IPS-18c (cell line): ENCODE results near the gene LIPA.
"Not testable (repeated sequence)": the region's sequence is repeated elsewhere in the genome, so short reads cannot be mapped to it uniquely, and the experiment has no call there.

Source experiments
- H3K4me3 ChIP-seq: 2 replicates; pipeline ENCODE4 v1.7.0; 2013; ENCODE audit warnings: low read depth, mild to moderate bottlenecking, low read length, moderate library complexity; ENCODE audit not compliant: insufficient read depth
- H3K9me3 ChIP-seq: one replicate; pipeline ENCODE4 v1.6.1; 2013; ENCODE audit warnings: mild to moderate bottlenecking, low read length, moderate library complexity; ENCODE audit not compliant: control insufficient read depth, insufficient read depth

LIPA gene

DNA sequence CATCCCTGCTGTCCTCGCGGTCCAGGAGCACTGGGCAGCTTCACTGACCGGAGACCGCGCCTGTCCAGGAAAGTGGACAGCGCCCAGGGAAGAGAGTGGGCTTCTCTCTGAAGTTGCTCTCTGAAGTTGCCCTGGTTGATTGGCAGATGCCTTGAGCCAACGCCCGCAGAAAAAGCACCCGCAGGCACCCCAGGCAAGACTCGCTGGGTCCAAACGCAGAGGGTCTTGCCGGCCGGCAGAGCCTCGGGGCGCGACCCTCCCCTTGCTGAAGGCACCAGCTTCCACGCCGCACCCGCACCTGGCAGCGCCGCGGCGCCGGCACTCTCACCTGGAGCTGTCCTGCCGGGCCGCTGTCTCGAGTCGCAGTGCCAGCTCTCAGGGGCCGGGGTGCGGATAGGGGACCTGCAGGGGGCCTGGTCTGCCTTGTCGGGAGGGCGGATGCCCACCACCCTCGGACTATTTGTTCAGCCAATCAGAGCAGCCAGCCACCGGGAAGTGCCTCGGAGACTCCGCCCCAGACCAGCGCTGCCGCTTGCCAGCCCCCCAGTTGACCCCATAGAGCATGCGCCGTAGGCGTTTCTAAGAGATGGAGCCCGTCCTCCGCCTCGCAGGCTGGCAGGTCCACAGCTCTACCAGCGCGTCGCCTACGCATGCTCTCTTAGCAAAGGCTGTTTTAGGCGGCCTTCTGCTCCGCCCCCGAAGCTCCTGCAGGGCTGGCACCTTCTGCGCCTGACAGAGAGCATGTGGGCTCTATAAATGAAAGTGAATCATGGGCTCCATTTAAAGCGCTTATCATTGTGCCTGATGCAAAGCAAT is at the start of gene LIPA:
TSS of gene LIPA (minus strand) at position 367 of the 816 bp plus-strand sequence. CDS start 4,127 bp downstream, outside the sequence.
- Histone ChIP-seq H3K9me3 (peaks cover 11% of the 10 kb centered on the region), H3K4me3 (peak within 1 kb of the TSS; percentile 77)

GRCh38 chr10:89301232-89301631 is 49.7 kb upstream of the LIPA start:
- no peak overlapping the region for H3K4me3 ChIP-seq

DNA sequence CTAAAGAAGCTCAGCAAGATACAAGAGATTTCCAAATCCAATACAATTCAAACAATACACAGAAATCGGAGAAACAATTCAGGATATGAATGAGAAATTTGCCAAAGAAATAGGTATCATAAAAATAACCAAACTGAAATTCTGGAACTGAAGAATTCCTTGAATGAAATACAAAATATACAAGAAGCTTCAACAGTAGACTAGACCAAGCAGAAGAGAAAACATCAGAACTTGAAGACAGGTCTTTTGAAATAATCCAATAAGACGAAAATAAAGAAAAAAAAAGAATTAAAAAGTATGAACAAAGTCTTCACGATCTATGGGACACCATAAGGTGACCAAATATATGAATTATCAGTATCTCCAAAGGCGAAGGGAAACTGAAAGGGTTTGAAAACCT is 47.5 kb upstream of the LIPA start:
- Histone ChIP-seq H3K9me3 (no peaks in the 10 kb centered on the region), H3K4me3 (no peak overlapping the region)

More at GRCh38 chr10:89301232-89301631, 49.7 kb upstream of the LIPA start:
- no peaks in the 10 kb centered on the region for H3K9me3 ChIP-seq

DNA sequence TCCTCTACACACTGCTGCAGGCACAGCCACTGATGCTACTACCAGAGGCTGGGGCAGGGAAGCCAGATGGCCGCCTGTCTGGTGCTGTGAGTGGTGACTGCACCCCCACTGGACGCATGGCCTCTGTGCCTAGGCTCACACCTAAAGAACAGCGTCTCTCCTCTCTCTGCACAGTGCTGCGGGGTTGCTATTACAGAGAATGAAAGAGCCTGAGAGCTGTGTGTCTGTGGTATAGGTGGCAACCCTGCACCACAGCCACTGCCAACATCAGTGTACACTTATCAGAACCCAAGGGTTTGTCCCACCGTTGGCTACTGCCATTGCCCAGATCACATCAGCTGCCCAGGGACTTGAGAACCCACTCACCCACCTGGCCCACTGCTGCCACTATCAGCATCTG is 46.2 kb upstream of the LIPA start:
- Histone ChIP-seq H3K4me3 (no peak overlapping the region), H3K9me3 (no peaks in the 10 kb centered on the region)

GRCh38 chr10:89297356-89297755 is 45.8 kb upstream of the LIPA start:
- Histone ChIP-seq H3K9me3 (no peaks in the 10 kb centered on the region), H3K4me3 (no peak overlapping the region)

DNA sequence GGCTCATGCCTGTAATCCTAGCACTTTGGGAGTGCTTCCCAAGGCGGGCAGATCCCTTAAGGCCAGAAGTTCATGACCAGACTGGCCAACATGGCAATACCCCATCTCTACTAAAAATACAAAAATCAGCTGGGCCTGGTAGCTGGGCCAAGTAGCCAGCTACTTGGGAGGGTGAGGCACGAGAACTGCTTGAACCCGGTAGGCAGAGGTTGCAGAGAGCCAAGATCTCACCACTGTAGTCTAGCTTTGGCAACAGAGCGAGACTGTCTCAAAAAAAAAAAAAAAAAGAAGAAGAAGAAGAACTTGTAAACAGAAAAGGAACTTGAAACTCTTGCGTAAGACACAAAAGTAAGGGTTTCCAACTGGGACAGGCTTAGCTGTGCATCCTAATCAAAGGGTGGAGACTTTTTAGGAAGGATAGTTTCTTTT is 44.7 kb upstream of the LIPA start:
- H3K4me3 ChIP-seq = no peak overlapping the region
- no peaks in the 10 kb centered on the region for H3K9me3 ChIP-seq

DNA sequence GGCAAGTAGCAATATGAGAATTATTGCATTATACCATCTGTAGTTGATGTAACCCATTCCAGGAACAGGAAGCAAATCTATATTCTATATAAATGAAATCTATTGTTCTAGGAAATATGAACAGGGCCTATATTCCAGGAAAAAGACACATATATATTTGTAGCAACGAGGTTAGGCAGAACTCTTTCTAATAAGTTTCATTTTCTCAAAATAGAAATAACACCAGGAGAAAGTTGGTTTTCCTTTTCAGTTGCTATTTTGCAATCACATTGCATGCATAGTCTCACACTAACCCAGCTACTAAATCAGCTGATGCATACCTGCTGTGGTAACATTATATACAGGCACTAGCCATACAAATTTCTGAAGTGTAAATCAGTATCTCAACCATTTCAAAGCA is 44.0 kb upstream of the LIPA start:
- no peaks in the 10 kb centered on the region for H3K9me3 ChIP-seq
- H3K4me3 ChIP-seq = no peak overlapping the region

DNA sequence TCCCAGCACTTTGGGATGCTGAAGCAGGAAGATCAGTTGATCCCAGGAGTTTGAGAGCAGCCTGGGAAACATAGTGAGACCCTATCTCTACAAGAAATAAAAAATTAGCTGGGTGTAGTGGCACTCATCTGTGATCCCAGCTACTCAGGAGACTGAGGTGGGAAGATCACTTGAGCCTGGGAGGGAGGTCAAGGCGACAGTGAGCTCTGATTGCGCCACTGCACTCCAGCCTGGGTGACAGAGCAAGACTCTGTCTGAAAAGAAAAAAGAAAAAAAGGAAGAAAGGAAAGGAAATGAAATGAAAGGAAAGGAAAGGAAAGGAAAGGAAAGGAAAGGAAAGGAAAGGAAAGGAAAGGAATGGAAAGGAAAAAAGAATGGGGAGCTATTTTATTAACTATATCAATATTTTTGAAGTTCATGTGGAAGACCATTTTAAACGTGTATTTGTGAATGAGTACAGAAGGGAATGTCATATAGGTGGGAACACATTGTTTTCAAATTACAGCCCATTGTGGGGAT is 43.2 kb upstream of the LIPA start:
- Histone ChIP-seq H3K4me3 (no peak overlapping the region), H3K9me3 (no peaks in the 10 kb centered on the region)

DNA sequence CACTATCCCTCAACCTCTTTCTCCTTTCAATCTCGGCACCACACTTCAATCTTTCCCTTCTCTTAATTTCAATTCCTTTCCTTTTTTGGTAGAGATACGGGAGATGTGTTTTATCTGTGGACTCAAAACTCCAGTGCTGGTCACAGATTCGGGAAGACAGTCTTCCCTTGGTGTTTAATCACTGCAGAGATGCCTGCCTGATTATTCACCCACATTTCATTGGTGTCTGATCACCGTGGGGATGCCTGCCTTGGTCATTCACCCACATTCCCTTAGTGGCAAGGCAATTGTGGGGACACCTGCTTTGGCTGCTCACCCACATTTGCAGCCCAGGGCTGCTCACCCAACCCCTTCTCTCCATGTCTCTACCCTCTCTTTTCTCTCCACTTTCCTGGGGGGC is 33.7 kb upstream of the LIPA start:
- not testable (repeated sequence) for H3K4me3 ChIP-seq, H3K9me3 ChIP-seq

DNA sequence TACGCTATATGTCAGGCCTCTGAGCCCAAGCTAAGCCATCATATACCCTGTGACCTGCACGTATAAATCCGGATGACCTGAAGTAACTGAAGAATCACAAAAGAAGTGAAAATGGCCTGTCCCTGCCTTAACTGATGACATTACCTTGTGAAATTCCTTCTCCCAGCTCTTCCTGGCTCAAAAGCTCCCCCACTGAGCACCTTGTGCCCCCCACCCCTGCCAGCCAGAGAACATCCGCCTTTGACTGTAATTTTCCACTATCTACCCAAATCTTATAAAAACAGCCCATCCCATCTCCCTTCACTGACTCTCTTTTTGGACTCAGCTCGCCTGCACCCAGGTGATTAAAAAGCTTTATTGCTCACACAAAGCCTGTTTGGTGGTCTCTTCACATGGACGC is 33.1 kb upstream of the LIPA start:
- not testable (repeated sequence) for H3K9me3 ChIP-seq, H3K4me3 ChIP-seq

DNA sequence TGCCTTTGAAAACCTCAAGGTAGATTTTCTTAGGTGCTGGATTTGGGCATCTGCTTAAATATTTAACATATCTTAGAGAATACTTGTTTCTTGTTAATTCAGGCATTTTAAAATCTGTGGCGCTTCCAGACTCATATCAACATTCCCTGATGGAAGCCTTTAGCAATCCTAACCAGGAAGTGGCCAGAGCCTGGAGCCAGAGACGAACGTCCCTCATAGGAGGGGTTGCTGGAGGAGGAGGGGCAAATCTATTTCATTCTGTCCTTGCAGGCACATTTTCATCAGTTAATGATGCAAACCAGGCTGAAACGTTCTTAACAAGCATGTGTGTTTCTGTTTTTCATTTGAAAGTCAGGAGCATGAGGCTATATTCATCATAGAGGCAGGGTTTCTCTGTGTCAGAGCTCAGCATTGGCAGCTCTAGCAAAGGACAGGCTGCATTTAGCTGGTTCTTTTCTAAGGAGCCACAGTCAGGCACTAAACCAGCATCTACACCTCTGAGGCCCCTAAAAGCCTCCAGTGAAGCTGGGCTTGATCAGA is 32.4 kb upstream of the LIPA start:
- H3K9me3 ChIP-seq = no peaks in the 10 kb centered on the region
- no peak overlapping the region for H3K4me3 ChIP-seq

- Histone ChIP-seq H3K4me3 (no peak overlapping the region), H3K9me3 (no peaks in the 10 kb centered on the region)
These were observed 31.7 kb upstream of the LIPA start for GRCh38 chr10:89283025-89283935.

DNA sequence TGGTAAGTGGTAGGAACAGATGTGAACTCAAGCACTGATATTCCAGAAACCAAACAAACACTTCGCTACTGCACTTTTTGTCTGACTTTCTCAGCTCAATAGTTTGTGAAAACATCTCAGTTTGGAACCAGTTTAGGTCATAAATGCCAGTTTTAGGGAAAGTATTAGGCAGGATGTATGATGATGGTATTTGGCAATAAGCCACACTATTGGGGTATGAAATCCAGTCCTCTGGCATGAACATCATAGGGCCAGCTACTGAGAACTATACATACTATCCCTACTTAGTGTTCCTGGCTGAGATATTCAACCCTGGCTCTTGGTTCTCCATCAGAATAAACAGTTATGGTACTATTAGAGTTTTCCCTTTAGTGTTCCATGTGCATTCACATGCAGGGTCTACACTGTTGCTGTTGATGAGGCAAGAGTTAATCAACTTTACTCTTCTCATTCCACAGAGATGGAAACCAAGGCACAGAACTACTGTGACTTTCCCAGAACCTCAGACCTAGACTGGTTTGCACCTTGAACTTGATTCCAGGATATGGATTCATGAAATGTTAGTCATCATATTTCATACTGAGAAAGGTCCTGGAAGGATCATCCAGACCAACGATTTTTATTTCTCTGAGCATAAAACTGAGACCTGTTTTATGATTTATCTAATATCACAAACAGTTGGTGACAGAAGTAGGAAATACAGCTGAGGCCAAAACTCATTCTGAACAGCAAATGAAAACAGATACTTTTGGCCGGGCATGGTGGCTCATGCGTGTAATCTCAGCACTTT is 30.2 kb upstream of the LIPA start:
- H3K4me3 ChIP-seq = no peak overlapping the region

DNA sequence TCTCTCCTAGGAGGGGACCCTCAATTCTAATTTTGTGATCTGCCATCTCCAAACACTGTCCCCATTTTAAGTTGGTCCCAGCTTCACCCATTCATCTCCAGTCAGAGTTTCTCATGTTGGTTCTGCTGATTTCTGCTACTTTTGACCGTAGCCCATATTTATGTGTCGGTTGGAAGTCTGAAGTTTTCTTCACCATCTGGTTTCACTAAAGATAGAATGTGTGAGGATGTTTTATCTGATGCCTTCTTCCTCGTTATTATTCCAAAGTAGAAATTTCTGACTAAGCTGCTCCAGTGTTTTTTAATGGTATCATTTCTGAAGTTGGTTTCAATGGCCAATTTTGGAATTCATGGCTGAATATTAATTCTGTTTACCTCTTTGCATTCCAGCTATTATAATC is 28.9 kb upstream of the LIPA start:
- no peaks in the 10 kb centered on the region for H3K9me3 ChIP-seq
- H3K4me3 ChIP-seq = no peak overlapping the region

More for the DNA sequence above, 30.2 kb upstream of the LIPA start:
- no peaks in the 10 kb centered on the region for H3K9me3 ChIP-seq

GRCh38 chr10:89279421-89279869 is 27.9 kb upstream of the LIPA start:
- Histone ChIP-seq H3K4me3 (no peak overlapping the region), H3K9me3 (no peaks in the 10 kb centered on the region)

- Histone ChIP-seq H3K4me3 (no peak overlapping the region), H3K9me3 (no peaks in the 10 kb centered on the region)
These were observed 27.4 kb upstream of the LIPA start for GRCh38 chr10:89278900-89279392.
